PC-9 (cell line): ENCODE measurements around the gene NUP43.

Experiments used
- CTCF ChIP-seq: fragments of 200-600 bp; sonication (generic); conservative IDR thresholded peaks from 2 replicates; pipeline ENCODE4 v1.6.1; 2017; ENCODE audit warnings: mixed run types, antibody characterized with exemption, mild to moderate bottlenecking, moderate library complexity
- EZH2 ChIP-seq: fragments of 200-600 bp; sonication (generic); IDR thresholded peaks from 2 replicates; pipeline ENCODE4 v1.8.0; 2017; ENCODE audit warnings: antibody characterized with exemption, low read depth

DNA sequence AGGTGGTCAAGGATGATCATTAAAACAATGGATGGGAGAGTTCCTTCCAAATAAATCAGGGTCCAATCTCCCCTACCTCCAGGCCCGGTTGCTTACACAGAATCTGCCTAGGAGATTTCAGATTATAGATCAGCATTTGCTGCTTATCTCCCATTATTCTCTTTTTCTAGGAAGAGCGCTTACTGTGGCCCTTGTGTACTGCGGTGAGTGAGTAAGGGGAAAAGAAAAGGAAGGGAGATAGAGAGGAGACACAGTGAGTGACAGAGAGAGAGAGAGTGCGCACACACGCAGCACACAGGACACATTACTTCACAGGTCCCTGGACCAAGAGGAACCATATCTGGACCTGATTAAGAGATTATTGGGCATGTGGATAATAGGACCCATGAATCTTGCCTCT lies 34.6 kb downstream of the NUP43 start:
- no peak for TF ChIP-seq CTCF
- TF ChIP-seq EZH2, result no peak
